ENCODE results near the gene EHMT2. TPM values are rescaled to one million over a fixed set of nuclear protein-coding genes. Genes with fewer than 3 reads are reported as not detected.
A peak's percentile ranks its signal among the peaks of the same experiment; 100 is the strongest.

EHMT2 gene
- total and polyA plus RNA-seq, 2 of the 13 experiments (the other 11 are each of a cell fraction or from before 2014, with no cell fraction given) = 55.2 to 69.2 TPM

GRCh38 chr6:31834367-31835250 lies 62.9 kb downstream of the EHMT2 start (continued):
- TF ChIP-seq RFXAP (CRISPR knock-in tag; IDR thresholded peaks at IDR 0.05; ENCODE audit: borderline replicate concordance) (peak; percentile 88), AKAP8 (CRISPR knock-in tag; IDR thresholded peaks at IDR 0.05) (peak; percentile 71; the same call in 1 of the 2 replicates), ZHX2 (IDR thresholded peaks at IDR 0.05; ENCODE audit: low read depth) (peak; percentile 89), ZHX2 (CRISPR knock-in tag; IDR thresholded peaks at IDR 0.05; ENCODE audit: borderline replicate concordance) (peak; percentile 96; the same call in 1 of the 2 replicates), MTA3 (CRISPR knock-in tag; IDR thresholded peaks at IDR 0.05) (0 out of 2 replicates have a peak, but pooled peaks have one; percentile 69), ESRRA (CRISPR knock-in tag; IDR thresholded peaks at IDR 0.05; ENCODE audit: low read depth) (peak; percentile 72), CBX2 (IDR thresholded peaks at IDR 0.05; ENCODE audit: low read depth, low read length) (no peak), CBX2 (CRISPR knock-in tag; IDR thresholded peaks at IDR 0.05; ENCODE audit: low read depth) (no peak), JDP2 (CRISPR knock-in tag; IDR thresholded peaks at IDR 0.05; ENCODE audit: borderline replicate concordance) (no peak), ZNF468 (CRISPR knock-in tag; IDR thresholded peaks at IDR 0.05) (no peak), MED8 (CRISPR knock-in tag; IDR thresholded peaks at IDR 0.05; ENCODE audit: insufficient replicate concordance) (peak; percentile 66), ZGPAT (CRISPR knock-in tag; IDR thresholded peaks at IDR 0.05) (peak; percentile 83), NKX3-1 (CRISPR knock-in tag; IDR thresholded peaks at IDR 0.05) (peak; percentile 89), KLF15 (CRISPR knock-in tag; IDR thresholded peaks at IDR 0.05; ENCODE audit: borderline replicate concordance) (peak; percentile 79; the same call in 1 of the 2 replicates), ZNF546 (CRISPR knock-in tag; conservative IDR thresholded peaks at IDR 0.05) (no peak; the same call in 1 of the 2 replicates), ZNF567 (CRISPR knock-in tag; IDR thresholded peaks at IDR 0.05; ENCODE audit: borderline replicate concordance) (no peak), LCORL (IDR thresholded peaks at IDR 0.05) (peak; percentile 79; the same call in 1 of the 2 replicates), LCORL (CRISPR knock-in tag; IDR thresholded peaks at IDR 0.05) (peak; percentile 30; the same call in 1 of the 2 replicates), ZNF12 (CRISPR knock-in tag; IDR thresholded peaks at IDR 0.05) (peak; percentile 60; the same call in 1 of the 2 replicates)
- TF ChIP-seq, protein P1, sequence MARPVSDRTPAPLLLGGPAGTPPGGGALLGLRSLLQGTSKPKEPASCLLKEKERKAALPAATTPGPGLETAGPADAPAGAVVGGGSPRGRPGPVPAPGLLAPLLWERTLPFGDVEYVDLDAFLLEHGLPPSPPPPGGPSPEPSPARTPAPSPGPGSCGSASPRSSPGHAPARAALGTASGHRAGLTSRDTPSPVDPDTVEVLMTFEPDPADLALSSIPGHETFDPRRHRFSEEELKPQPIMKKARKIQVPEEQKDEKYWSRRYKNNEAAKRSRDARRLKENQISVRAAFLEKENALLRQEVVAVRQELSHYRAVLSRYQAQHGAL (CRISPR knock-in tag; IDR thresholded peaks at IDR 0.05; ENCODE audit: not compliant biosample characterization) = no peak

All from HepG2 (cell line).